AG09319 (cell line): ENCODE data around the gene ABCB1.

Source experiments
- DNase-seq: peaks from one replicate; pipeline ENCODE4 v3.0.0-alpha.2; 2010; ENCODE audit warnings: low read depth; ENCODE audit errors: extremely low read depth
- CTCF ChIP-seq: IDR thresholded peaks from 2 replicates; pipeline ENCODE4 v1.5.1; 2011; ENCODE audit warnings: low read depth, mild to moderate bottlenecking, inconsistent platforms, low read length, moderate library complexity

Gene ABCB1

DNA sequence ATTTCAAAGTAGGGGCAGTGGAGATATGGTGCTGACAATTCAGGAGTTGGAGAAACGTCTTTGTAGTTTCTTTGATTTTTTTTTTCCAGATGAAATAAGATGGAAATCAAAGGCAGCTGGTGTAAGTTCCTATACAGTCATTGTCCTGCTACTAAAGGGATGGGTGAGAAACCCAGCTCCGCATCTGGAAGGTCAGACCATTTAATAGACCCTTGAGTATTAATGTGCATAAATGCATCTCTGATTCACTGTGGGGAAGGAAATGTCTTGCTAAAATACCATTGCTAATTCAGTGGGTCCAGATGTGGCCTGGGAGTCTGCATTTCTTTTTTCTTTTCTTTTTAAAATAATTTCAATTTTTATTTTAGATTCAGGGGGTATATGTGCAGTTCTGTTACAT lies 140.7 kb downstream of the ABCB1 start:
- no peak for DNase-seq
- no peak for TF ChIP-seq CTCF

DNA sequence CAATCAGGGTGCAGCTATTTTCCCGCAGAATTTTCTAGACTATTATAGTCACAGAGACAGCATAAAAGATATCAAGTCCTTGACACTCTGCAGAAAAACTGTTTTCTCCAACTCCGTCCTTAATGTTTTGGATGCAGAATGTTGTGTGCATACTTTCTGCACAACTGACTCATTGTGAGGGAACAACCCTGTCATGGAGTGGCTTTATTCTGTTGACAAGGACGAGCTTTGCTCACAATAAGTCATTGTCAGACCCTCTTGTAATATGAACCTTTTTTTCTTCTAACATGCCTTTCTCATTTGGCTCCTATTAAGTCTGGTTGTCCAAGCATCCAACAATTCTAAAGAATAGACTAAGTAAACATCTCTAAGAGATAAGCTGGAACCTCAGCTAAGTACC lies 142.5 kb downstream of the ABCB1 start:
- DNase-seq, result no peak
- no peak for TF ChIP-seq CTCF

DNA sequence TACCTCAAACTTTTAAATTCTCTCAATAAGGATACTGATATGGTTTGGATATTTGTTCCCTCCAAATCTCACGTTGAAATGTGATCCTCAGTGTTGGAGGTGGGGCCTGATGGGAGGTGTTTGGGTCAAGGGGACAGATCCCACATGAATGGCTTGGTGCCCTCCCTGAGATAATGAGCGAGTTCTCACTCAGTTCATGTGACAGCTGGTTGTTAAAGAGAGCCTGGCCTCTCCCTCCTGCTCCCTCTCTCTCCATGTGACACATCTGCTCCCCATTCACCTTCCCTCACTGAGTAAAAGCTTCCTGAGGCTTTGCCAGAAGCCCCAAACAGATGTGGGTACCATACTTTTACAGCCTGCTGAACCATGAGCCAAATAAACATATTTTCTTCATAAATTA lies 144.4 kb downstream of the ABCB1 start:
- no peak for TF ChIP-seq CTCF
- DNase-seq, result no peak
